EL (cell line): ENCODE data around the gene DAPK1.
A peak's percentile ranks its signal among the peaks of the same experiment; 100 is the strongest.

Source experiments
- DNase-seq: peaks from one replicate; pipeline ENCODE4 v3.0.0-alpha.2; 2016

Gene DAPK1

GRCh38 chr9:87497604-87498045 is at the start of gene DAPK1:
DAPK1 (plus strand) TSS chr9:87497867; CDS start chr9:87499078, 1,211 bp downstream.
- peak; percentile 62 for DNase-seq

GRCh38 chr9:87451149-87451548 is 46.5 kb upstream of the DAPK1 start:
- no peak for DNase-seq

GRCh38 chr9:87455407-87455806 is 42.3 kb upstream of the DAPK1 start:
- no peak for DNase-seq

GRCh38 chr9:87461256-87461655 is 36.4 kb upstream of the DAPK1 start:
- DNase-seq, result no peak

- peak; percentile 37 for DNase-seq
These were observed 33.3 kb upstream of the DAPK1 start for GRCh38 chr9:87464110-87464991.

- DNase-seq, result no peak
These were observed 32.7 kb upstream of the DAPK1 start for GRCh38 chr9:87464992-87465378.

GRCh38 chr9:87465816-87466215 is 31.9 kb upstream of the DAPK1 start:
- DNase-seq, result no peak

GRCh38 chr9:87467187-87467586 is 30.5 kb upstream of the DAPK1 start:
- DNase-seq, result no peak

GRCh38 chr9:87469793-87470465 is 27.7 kb upstream of the DAPK1 start:
- no peak for DNase-seq

GRCh38 chr9:87471746-87472145 is 25.9 kb upstream of the DAPK1 start:
- no peak for DNase-seq

GRCh38 chr9:87475463-87475862 is 22.2 kb upstream of the DAPK1 start:
- no peak for DNase-seq

GRCh38 chr9:87478226-87478992 is 19.3 kb upstream of the DAPK1 start:
- DNase-seq, result no peak

- DNase-seq, result peak; percentile 18
These were observed 17.9 kb upstream of the DAPK1 start for GRCh38 chr9:87479801-87480201.

- DNase-seq, result no peak
These were observed 15.5 kb upstream of the DAPK1 start for GRCh38 chr9:87481890-87482855.

GRCh38 chr9:87490225-87490624 is 7.4 kb upstream of the DAPK1 start:
- DNase-seq, result no peak

- no peak for DNase-seq
These were observed 6.8 kb upstream of the DAPK1 start for GRCh38 chr9:87490907-87491306.

- DNase-seq, result no peak
These were observed 6.1 kb upstream of the DAPK1 start for GRCh38 chr9:87491523-87491922.

GRCh38 chr9:87492642-87493041 is 5.0 kb upstream of the DAPK1 start:
- no peak for DNase-seq

- peak; percentile 47 for DNase-seq
These were observed 2.6 kb upstream of the DAPK1 start for GRCh38 chr9:87494970-87495471.

- DNase-seq, result no peak
These were observed 525 bp upstream of the DAPK1 start for GRCh38 chr9:87497080-87497603.

- DNase-seq, result peak; percentile 63
These were observed 561 bp downstream of the DAPK1 start for GRCh38 chr9:87498046-87498810.
